GM12878 (cell line): ENCODE measurements around the gene NCS1. TPM values are rescaled to one million over a fixed set of nuclear protein-coding genes. Genes with fewer than 3 reads are reported as not detected.

Source experiments
- BMI1 ChIP-seq: fragments of 450-650 bp; IDR thresholded peaks from 2 replicates; pipeline ENCODE4 v1.6.1; 2016; ENCODE audit warnings: mild to moderate bottlenecking, moderate library complexity, borderline replicate concordance
- CHD2 ChIP-seq: IDR thresholded peaks from 2 replicates; pipeline ENCODE4 v1.6.1; 2011; ENCODE audit warnings: low read depth, low read length, improper control_type of control experiment, borderline replicate concordance
- CHD4 ChIP-seq: fragments of 200-600 bp; sonication (generic); IDR thresholded peaks from 2 replicates; pipeline ENCODE4 v1.6.1; 2016; ENCODE audit warnings: mild to moderate bottlenecking
- EP300 ChIP-seq, 2 experiments: fragments of 150-350 bp in 1 of 2; IDR thresholded peaks; 2 replicates each; pipeline ENCODE4 v1.6.1; 2011 to 2012; ENCODE audit warnings: low read depth in 2 of 2, low read length in 2 of 2, borderline replicate concordance in 1 of 2, improper control_type of control experiment in 1 of 2, inconsistent platforms in 1 of 2; ENCODE audit not compliant: control insufficient read depth in 1 of 2
- ESRRA ChIP-seq: IDR thresholded peaks from 2 replicates; pipeline ENCODE4 v1.6.1; 2012; ENCODE audit warnings: mild to moderate bottlenecking, low read length, improper control_type of control experiment
- FOXK2 ChIP-seq: fragments of 450-650 bp; IDR thresholded peaks from 2 replicates; pipeline ENCODE4 v1.6.1; 2017; ENCODE audit warnings: mild to moderate bottlenecking, moderate library complexity
- HDAC6 ChIP-seq: fragments of 200-600 bp; sonication (generic); IDR thresholded peaks from one replicate; pipeline ENCODE4 v1.8.0; 2017; ENCODE audit warnings: antibody characterized with exemption; ENCODE audit not compliant: unreplicated experiment
- KAT2A ChIP-seq: conservative IDR thresholded peaks from 2 replicates; pipeline ENCODE4 v1.6.1; 2011; ENCODE audit warnings: low read depth, low read length; ENCODE audit not compliant: control insufficient read depth
- NBN ChIP-seq: fragments of 450-650 bp; IDR thresholded peaks from 2 replicates; pipeline ENCODE4 v1.6.1; 2016
- POLR2AphosphoS2 ChIP-seq: IDR thresholded peaks from 2 replicates; pipeline ENCODE4 v1.6.1; 2011; ENCODE audit warnings: low read depth, mild to moderate bottlenecking, low read length, improper control_type of control experiment, moderate library complexity
- POU2F2 ChIP-seq: IDR thresholded peaks from 3 replicates; pipeline ENCODE4 v1.6.1; 2011; ENCODE audit warnings: low read depth, mild to moderate bottlenecking, low read length, borderline replicate concordance
- SUPT20H ChIP-seq: IDR thresholded peaks from 2 replicates; pipeline ENCODE4 v1.6.1; 2011; ENCODE audit warnings: low read depth, mild to moderate bottlenecking, low read length, moderate library complexity, borderline replicate concordance; ENCODE audit not compliant: control insufficient read depth
- ZBTB40 ChIP-seq: fragments of 450-650 bp; IDR thresholded peaks from 2 replicates; pipeline ENCODE4 v1.6.1; 2016; ENCODE audit warnings: mild to moderate bottlenecking, moderate library complexity, borderline replicate concordance
- ZNF24 ChIP-seq: fragments of 450-650 bp; IDR thresholded peaks from 2 replicates; pipeline ENCODE4 v1.6.1; 2017; ENCODE audit warnings: antibody characterized with exemption, mild to moderate bottlenecking
- polyA plus RNA-seq, 11 experiments: library from polyadenylated mRNA; depleted of rRNA in 4 of 11; unstranded in 6 of 11; stranded (reverse) in 5 of 11; fragments of >200 nt; fragmentation: Nextera tagmentation in 4 of 11; fragmentation: Illumina TruSeq in 1 of 11; extraction: Ambion mirVana in 4 of 11; extraction: Trizol in 1 of 11; gene quantifications; 1 replicate in 1 of 11; 2 replicates in 10 of 11; pipeline versions ENCODE4 v1.2.1 to v1.2.3, GENCODE V29; 2011 to 2016; ENCODE audit warnings: inconsistent platforms in 2 of 11, missing spikeins in 2 of 11, low read depth in 1 of 11
- total RNA-seq, 4 experiments: library from RNA; depleted of rRNA in 3 of 4; stranded (reverse); fragments of >200 nt in 3 of 4; fragmentation: Illumina TruSeq in 1 of 4; extraction: Trizol in 1 of 4; gene quantifications; 2 replicates each; pipeline versions ENCODE4 v1.2.1 to v1.2.3, GENCODE V29; 2013 to 2021
- TF ChIP-seq, protein P1 (sequence below): fragments of 450-650 bp; formaldehyde crosslinking; IDR thresholded peaks from 2 replicates; pipeline ENCODE4 v1.4.0; 2022; ENCODE audit warnings: mild to moderate bottlenecking, moderate library complexity
- TF ChIP-seq, protein P2 (sequence below): IDR thresholded peaks from 2 replicates; pipeline ENCODE4 v1.6.1; 2012; ENCODE audit warnings: low read depth, low read length, improper control_type of control experiment
- TF ChIP-seq, protein P3 (sequence below): fragments of 450-650 bp; formaldehyde crosslinking; IDR thresholded peaks from 2 replicates; pipeline ENCODE4 v1.4.0; 2020; ENCODE audit warnings: mild to moderate bottlenecking, moderate library complexity

The NCS1 gene
- total and polyA plus RNA-seq, 10 of the 15 experiments (the other 5 are each of a cell fraction or from before 2014, with no cell fraction given): 0.04 to 0.22 (median 0.06) TPM; not detected in 4

- TF ChIP-seq, protein P1, sequence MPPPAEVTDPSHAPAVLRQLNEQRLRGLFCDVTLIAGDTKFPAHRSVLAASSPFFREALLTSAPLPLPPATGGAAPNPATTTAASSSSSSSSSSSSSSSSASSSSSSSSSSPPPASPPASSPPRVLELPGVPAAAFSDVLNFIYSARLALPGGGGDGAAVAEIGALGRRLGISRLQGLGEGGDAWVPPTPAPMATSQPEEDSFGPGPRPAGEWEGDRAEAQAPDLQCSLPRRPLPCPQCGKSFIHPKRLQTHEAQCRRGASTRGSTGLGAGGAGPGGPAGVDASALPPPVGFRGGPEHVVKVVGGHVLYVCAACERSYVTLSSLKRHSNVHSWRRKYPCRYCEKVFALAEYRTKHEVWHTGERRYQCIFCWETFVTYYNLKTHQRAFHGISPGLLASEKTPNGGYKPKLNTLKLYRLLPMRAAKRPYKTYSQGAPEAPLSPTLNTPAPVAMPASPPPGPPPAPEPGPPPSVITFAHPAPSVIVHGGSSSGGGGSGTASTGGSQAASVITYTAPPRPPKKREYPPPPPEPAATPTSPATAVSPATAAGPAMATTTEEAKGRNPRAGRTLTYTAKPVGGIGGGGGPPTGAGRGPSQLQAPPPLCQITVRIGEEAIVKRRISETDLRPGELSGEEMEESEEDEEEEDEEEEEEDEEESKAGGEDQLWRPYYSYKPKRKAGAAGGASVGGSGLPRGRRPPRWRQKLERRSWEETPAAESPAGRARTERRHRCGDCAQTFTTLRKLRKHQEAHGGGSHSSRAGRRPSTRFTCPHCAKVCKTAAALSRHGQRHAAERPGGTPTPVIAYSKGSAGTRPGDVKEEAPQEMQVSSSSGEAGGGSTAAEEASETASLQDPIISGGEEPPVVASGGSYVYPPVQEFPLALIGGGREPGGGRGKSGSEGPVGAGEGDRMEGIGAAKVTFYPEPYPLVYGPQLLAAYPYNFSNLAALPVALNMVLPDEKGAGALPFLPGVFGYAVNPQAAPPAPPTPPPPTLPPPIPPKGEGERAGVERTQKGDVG (CRISPR knock-in tag): no peak
- TF ChIP-seq, protein P2, sequence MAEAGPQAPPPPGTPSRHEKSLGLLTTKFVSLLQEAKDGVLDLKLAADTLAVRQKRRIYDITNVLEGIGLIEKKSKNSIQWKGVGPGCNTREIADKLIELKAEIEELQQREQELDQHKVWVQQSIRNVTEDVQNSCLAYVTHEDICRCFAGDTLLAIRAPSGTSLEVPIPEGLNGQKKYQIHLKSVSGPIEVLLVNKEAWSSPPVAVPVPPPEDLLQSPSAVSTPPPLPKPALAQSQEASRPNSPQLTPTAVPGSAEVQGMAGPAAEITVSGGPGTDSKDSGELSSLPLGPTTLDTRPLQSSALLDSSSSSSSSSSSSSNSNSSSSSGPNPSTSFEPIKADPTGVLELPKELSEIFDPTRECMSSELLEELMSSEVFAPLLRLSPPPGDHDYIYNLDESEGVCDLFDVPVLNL: peak; percentile 35; the same call in 1 of the 2 replicates
- TF ChIP-seq NBN (peak; percentile 85; the same call in 1 of the 2 replicates), ZBTB40 (no peak), CHD2 (peak; percentile 34; the same call in 1 of the 2 replicates), BMI1 (peak; percentile 78), POLR2AphosphoS2 (no peak), ZNF24 (no peak), SUPT20H (no peak), EP300 (IDR thresholded peaks at IDR 0.05; ENCODE audit: borderline replicate concordance in 1 of 2, control insufficient read depth in 1 of 2, low read depth in 2 of 2, low read length in 2 of 2) (peak; percentile 96 to 98; a peak in 3 of 4 replicates), KAT2A (no peak), FOXK2 (no peak), CHD4 (no peak), ESRRA (0 out of 2 replicates have a peak, but pooled peaks have one; percentile 24), POU2F2 (peak; percentile 70; the same call in 2 of the 3 replicates), HDAC6 (no peak)
- TF ChIP-seq, protein P3, sequence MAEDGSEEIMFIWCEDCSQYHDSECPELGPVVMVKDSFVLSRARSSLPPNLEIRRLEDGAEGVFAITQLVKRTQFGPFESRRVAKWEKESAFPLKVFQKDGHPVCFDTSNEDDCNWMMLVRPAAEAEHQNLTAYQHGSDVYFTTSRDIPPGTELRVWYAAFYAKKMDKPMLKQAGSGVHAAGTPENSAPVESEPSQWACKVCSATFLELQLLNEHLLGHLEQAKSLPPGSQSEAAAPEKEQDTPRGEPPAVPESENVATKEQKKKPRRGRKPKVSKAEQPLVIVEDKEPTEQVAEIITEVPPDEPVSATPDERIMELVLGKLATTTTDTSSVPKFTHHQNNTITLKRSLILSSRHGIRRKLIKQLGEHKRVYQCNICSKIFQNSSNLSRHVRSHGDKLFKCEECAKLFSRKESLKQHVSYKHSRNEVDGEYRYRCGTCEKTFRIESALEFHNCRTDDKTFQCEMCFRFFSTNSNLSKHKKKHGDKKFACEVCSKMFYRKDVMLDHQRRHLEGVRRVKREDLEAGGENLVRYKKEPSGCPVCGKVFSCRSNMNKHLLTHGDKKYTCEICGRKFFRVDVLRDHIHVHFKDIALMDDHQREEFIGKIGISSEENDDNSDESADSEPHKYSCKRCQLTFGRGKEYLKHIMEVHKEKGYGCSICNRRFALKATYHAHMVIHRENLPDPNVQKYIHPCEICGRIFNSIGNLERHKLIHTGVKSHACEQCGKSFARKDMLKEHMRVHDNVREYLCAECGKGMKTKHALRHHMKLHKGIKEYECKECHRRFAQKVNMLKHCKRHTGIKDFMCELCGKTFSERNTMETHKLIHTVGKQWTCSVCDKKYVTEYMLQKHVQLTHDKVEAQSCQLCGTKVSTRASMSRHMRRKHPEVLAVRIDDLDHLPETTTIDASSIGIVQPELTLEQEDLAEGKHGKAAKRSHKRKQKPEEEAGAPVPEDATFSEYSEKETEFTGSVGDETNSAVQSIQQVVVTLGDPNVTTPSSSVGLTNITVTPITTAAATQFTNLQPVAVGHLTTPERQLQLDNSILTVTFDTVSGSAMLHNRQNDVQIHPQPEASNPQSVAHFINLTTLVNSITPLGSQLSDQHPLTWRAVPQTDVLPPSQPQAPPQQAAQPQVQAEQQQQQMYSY: no peak
Observed at GRCh38 chr9:130128733-130129431, 43.3 kb upstream of the NCS1 start (continued).
